ENCODE measurements around the gene ELK4.

ELK4 gene

DNA sequence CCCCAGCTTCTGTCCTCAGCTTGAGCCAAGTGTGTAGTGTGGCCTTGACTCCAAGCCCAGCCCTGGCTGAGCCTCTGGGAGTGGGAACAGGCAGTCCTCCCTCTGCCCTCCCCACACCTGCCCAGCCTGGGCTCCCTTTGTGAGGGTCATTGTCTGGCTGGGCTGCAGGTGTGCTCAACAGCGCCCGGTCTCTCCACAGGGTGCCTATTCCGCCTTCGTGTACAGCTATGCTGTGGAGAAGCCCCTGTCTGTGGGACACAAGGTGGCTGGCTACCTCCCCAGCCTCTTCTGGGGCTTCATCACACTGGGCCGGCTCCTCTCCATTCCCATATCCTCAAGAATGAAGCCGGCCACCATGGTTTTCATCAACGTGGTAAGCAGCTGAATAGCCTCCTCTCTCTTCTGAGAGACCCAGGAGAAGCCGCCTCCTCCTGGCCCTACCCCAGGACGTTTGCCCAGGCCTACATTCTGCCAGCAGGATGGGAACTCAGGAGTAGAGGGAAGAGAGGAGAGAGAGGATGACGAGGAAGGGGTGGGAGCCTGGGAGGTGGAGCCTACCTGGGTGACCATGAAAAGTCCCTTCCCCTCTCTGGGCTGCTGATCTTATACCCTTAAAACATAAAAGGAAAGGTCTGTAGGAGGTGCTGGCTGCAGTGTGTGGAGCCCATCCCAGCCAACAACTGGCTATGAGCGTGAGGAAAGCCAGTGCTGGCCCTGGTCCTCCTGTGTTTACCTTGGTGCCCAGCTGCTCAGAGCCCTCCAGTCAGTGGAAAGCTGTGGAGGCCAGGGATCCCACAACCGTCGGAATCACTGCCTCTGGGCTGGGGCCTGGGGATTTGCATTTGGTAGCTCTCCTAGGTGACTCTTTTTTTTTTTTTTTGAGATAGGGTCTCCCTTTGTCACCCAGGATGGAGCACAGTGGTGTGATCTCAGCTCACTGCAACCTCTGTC is 45.7 kb downstream of the ELK4 start:
- CTCF ChIA-PET = no interaction called here
- TF ChIP-seq ARNT (IDR thresholded peaks at IDR 0.05) (no peak), BHLHE40 (IDR thresholded peaks at IDR 0.05; ENCODE audit: borderline replicate concordance) (no peak), NFRKB (IDR thresholded peaks at IDR 0.05) (no peak), TARDBP (IDR thresholded peaks at IDR 0.05) (no peak), SP1 (IDR thresholded peaks at IDR 0.05) (no peak)
- TF ChIP-seq, protein P1, sequence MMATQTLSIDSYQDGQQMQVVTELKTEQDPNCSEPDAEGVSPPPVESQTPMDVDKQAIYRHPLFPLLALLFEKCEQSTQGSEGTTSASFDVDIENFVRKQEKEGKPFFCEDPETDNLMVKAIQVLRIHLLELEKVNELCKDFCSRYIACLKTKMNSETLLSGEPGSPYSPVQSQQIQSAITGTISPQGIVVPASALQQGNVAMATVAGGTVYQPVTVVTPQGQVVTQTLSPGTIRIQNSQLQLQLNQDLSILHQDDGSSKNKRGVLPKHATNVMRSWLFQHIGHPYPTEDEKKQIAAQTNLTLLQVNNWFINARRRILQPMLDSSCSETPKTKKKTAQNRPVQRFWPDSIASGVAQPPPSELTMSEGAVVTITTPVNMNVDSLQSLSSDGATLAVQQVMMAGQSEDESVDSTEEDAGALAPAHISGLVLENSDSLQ (IDR thresholded peaks at IDR 0.05) = no peak
- no peak for DNase-seq (ENCODE audit: extremely low spot score)
- POLR2A ChIA-PET = no interaction called here

DNA sequence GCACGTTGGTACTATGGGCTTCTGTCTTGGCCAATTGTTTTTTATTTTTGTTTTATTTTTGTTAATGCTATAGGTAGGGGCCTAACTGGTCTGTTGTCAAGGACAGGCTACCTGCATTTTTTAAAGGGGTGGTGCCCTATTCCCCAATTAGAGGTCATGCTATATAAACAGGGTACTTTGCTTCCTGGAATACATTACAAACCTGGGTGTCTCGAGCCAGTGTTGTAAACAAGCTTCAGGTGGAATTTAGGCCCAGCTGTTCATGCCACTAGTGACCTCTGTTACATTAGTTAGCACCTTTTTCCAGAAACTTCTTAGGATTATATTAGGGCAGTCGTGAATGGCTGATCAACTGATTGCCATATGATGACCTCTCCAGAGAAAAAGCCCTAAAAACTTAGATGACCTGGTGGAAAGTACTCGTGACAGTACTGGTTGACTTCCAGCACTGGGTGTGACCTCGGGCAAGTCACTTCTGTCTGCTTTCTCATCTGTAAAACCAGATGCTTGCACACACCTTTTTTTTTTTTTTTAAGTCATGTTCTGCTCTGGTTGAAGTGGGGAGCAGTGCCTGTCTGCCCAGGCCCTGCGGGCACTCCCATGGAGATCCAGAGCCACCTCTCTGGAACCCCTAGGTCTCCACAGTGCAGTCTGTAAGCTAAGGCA is 46.5 kb downstream of the ELK4 start:
- DNase-seq (ENCODE audit: extremely low spot score) = no peak

DNA sequence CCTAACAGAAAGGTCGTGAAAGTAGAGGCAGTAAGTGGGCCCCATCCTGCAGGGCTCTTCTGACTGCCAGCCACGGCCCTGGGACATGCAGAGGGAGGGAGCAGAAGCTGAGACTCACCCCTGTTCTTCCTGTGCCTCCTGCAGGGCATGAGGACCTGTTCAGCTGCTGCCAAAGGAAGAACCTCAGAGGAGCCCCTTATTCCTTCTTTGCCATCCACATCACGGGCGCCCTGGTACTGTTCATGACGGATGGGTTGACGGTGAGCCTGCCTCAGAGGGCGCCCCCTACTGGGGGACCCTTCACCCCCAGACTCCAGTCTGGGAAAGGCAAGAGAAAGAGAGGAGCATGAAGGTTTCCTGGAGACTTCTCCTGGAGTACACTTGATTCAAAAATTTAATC is 47.1 kb downstream of the ELK4 start:
- ChIA-PET POLR2A (no interaction called here), CTCF (no interaction called here)
- no peak for DNase-seq (ENCODE audit: extremely low spot score)
- TF ChIP-seq NFRKB (IDR thresholded peaks at IDR 0.05) (no peak), HDGF (IDR thresholded peaks at IDR 0.05; ENCODE audit: borderline replicate concordance) (no peak), ZNF384 (IDR thresholded peaks at IDR 0.05) (no peak), SUZ12 (IDR thresholded peaks at IDR 0.05) (no peak), FOXA1 (IDR thresholded peaks at IDR 0.05) (no peak), FOXK2 (IDR thresholded peaks at IDR 0.05) (no peak), ELF4 (IDR thresholded peaks at IDR 0.05) (no peak), LEF1 (IDR thresholded peaks at IDR 0.05; ENCODE audit: borderline replicate concordance) (no peak), TARDBP (IDR thresholded peaks at IDR 0.05) (no peak), ARNT (IDR thresholded peaks at IDR 0.05) (no peak), BHLHE40 (IDR thresholded peaks at IDR 0.05; ENCODE audit: borderline replicate concordance) (no peak), CTBP1 (IDR thresholded peaks at IDR 0.05; ENCODE audit: borderline replicate concordance) (no peak)
- TF ChIP-seq, protein P1 (IDR thresholded peaks at IDR 0.05) = no peak

More for the DNA sequence above, 46.5 kb downstream of the ELK4 start:
- ChIA-PET POLR2A (no interaction called here), CTCF (no interaction called here)
- TF ChIP-seq SUZ12 (IDR thresholded peaks at IDR 0.05) (no peak), TARDBP (IDR thresholded peaks at IDR 0.05) (no peak), L3MBTL2 (conservative IDR thresholded peaks at IDR 0.05) (no peak), CTBP1 (IDR thresholded peaks at IDR 0.05; ENCODE audit: borderline replicate concordance) (no peak), FOXA1 (IDR thresholded peaks at IDR 0.05) (no peak), ZNF384 (IDR thresholded peaks at IDR 0.05) (no peak), FOXK2 (IDR thresholded peaks at IDR 0.05) (no peak), FOXM1 (IDR thresholded peaks at IDR 0.05; ENCODE audit: borderline replicate concordance) (no peak), BHLHE40 (IDR thresholded peaks at IDR 0.05; ENCODE audit: borderline replicate concordance) (no peak), ARNT (IDR thresholded peaks at IDR 0.05) (no peak), LEF1 (IDR thresholded peaks at IDR 0.05; ENCODE audit: borderline replicate concordance) (no peak), NFRKB (IDR thresholded peaks at IDR 0.05) (no peak), ELF4 (IDR thresholded peaks at IDR 0.05) (no peak), SP1 (IDR thresholded peaks at IDR 0.05) (no peak), HDGF (IDR thresholded peaks at IDR 0.05; ENCODE audit: borderline replicate concordance) (no peak)
- TF ChIP-seq, protein P1 (IDR thresholded peaks at IDR 0.05) = no peak

DNA sequence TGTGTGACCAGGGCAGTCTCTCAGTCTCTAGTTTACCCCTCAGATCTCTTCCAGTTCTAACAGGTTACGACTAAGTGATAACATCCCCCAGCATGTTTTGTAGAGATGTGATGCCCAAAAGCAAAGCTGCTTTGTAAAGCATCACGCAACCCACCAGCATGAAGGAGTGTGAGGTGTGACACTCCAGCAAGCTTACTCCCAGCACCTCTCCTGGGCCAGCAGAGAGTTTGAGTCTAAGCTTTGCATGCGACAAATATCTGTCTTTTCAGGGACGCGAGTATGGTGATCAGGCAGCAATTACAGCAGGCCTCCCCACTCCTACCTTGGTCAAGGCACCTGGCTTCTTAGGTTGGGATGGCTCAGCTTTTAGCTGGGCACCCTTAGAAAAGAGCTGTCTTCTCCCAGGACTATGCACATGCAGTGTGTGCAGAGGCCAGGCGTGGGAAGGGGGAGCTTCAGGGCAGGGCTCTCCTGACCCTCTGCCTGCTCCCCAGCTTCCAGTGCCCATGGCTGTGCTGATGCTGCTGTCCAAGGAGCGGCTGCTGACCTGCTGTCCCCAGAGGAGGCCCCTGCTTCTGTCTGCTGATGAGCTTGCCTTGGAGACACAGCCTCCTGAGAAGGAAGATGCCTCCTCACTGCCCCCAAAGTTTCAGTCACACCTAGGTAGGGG is 48.2 kb downstream of the ELK4 start:
- TF ChIP-seq SUZ12 (IDR thresholded peaks at IDR 0.05) = no peak
- no peak for TF ChIP-seq BHLHE40 (IDR thresholded peaks at IDR 0.05; ENCODE audit: borderline replicate concordance)
- TF ChIP-seq, protein P1 (IDR thresholded peaks at IDR 0.05) = no peak
- no peak for TF ChIP-seq SP1 (IDR thresholded peaks at IDR 0.05)
- TF ChIP-seq FOXK2 (IDR thresholded peaks at IDR 0.05) = no peak
- no peak for TF ChIP-seq FOXM1 (IDR thresholded peaks at IDR 0.05; ENCODE audit: borderline replicate concordance)
- no peak for TF ChIP-seq ELF4 (IDR thresholded peaks at IDR 0.05)
- TF ChIP-seq L3MBTL2 (conservative IDR thresholded peaks at IDR 0.05) = no peak
- no peak for DNase-seq (ENCODE audit: extremely low spot score)
- ChIA-PET CTCF (interaction anchor here (0.6 to 1.4 kb wide), 2 partner anchors 18 to 473 kb away, joined by 3 to 4 read pairs; no protein-coding TSS in a partner anchor), POLR2A (no interaction called here)

All from HEK293T (cell line).